Measurements from ENCODE around the gene KCNMA1.

KCNMA1 gene

DNA sequence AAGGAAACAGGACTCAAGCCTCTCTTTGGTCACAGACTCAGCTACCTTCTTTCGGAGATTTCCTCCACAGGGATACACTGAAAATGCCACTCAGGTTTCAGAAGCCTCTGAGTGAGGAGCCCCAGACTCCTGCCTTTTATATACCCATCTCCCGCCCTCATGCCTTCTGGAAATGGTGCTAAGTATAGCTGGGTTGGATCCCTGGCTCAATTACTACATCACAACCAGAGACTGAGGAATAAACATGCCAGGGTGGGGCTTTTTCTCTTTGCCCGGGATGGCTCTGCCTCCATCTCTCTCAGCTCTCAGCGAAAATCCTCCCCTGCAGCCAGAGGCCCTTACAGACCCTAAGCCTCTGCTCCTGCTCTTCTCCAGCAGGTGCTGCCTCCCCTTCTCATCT is 299.5 kb downstream of the KCNMA1 start:
- no peak for DNase-seq (ENCODE audit: low read depth in 3 of 3)

DNA sequence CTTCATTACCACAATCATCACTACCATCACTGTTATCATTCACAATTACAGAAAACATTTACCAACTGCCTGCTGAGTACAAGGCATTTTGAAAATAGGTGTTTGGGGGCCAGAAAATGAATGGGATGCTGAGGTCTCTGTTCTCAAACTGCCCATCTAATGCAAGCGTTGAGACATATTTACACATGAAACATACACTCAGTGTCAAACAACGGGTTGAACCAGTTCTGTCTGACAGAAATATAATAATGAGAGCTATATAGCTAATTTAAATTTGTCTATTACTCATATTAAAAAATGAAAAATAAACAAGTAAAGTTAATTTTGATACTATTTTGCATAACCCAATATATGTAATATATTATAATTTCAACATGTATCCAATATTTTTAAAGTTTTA is 303.1 kb downstream of the KCNMA1 start:
- no peak for DNase-seq (ENCODE audit: low read depth in 3 of 3)

DNA sequence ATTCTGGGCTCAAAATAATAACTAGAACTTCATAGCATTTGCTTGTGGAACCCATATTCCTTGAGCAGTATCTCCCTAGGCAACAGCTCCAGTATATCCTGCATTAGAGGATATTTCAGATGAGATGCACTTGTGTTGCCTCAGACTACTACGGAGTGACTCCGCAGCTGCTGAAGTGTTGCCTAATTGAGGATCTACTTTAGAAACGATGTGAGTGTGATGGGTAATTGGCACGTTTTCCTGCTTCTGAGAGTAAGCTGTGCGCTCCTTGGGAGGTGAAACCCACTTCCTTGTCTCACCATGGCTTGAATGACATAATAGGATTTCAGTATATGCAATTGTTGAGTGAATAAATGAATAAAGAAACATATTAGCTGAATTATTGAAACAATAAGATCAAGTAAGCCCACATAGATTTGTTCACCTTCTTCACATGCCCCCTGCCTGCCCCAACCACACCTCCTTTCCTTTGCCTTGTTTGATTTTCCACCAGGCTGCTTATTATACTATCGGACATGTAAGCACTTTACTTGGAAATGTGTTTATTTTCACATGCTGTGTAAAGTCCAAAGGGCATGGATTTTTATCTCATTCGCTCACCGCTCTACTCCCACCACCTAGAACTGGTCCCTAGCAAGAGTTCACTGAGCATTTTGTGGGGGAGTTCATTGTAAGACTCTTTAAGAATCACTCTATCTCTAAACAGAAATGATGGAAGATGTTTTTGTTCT is 303.8 kb downstream of the KCNMA1 start:
- DNase-seq (ENCODE audit: low read depth in 3 of 3), result no peak

DNA sequence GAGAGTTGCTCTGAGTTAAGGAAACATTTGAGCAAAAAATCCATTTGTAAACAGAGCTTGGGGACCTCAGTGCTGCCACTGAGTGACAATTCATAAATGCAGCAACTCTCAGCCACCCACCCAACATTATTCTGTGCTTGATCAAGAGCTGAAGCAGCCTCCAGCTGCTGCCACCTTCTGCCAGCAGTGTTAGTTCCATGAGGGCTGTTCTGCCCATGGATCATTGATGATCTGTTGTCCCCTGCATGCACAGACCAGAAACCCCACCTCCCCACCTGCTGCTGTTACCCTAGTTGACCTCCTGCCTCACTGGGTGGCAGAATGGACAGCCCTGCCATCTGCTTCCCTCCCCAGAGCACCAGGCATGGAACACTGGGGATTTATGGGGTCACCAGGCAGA is 305.4 kb downstream of the KCNMA1 start:
- no peak for DNase-seq (ENCODE audit: low read depth in 3 of 3)

DNA sequence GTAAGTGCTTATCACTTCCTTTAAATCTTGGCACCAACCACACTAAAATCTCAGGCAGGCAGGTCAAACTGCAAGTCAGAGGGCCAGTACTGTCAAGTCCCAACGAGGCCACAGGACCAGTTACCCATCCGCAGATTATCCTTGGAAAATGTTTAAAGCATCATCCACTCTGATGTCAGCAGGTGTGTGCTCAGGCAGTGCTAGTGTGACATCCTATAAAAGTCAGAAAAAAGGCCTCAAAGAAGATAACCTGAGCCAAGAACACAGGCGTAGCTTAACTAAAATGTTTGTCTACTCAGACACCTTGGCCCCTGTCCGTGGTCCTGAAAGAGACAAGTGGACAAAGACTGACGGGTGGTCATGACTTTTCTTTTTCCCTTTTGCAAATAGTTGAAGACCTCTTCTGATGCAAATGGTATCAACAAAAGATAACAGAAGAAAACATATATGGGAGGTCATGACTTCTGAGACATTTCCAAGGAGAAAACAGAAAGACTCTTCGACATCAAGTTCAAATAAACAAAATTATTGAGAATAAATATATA is 309.3 kb downstream of the KCNMA1 start:
- DNase-seq (ENCODE audit: low read depth in 3 of 3), result no peak

DNA sequence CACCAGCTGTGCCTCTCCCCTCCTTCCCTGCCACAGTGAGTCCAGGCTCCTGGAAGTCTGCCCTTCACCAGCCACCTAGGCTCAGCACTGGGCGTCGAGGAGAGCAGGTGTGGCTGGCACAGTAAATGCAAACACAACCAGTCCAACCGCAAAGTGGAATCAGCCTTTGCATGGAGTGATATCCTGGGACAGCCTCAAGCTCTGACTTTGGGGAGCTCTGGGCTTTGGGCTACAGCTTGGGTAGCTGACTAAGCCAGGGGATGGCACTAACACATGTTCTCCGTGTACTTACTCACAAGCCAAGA is 312.4 kb downstream of the KCNMA1 start:
- no peak for DNase-seq (ENCODE audit: low read depth in 3 of 3)

DNA sequence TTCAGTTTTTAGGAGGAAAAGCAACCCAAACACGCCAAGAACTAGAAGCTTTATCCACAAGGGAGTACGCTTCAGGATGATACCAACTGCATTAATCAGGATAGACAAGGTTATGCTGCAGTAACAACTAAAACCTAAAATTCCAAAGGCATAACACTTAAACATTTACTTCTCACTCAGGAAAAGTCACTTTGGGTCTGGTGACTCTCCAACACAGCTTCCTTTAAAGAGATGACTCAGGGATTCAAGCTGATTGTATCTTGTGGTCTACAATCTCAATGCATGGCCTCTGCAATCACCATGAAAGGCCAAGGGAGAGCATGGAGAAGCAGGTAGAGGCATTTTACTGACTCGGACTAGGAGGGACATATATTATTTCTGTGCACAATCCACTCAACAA is 315.8 kb downstream of the KCNMA1 start:
- DNase-seq (ENCODE audit: low read depth in 3 of 3), result no peak

DNA sequence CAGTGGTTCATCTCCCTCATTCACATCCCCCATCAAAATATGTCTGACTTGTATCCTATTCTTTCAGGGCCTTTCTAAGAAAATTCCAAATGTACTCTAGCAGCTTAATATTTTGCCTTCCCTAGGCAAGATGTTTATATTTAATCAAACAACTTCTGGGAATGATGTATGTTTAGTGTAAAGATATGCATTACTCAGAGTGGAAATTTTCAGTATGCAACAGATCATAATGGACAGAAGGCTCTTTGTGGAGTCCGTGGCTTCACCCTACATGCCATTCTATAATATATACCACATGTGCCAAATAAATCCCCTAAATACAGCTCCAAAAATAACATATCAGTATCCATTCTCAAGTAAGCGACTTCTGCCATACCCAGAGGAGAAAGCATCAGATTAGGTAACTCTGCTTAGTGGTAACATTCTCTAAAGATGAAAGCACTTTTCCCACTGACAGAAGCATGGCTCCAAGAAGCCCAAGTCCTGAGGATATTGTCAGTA is 316.6 kb downstream of the KCNMA1 start:
- DNase-seq (ENCODE audit: low read depth in 3 of 3), result no peak

DNA sequence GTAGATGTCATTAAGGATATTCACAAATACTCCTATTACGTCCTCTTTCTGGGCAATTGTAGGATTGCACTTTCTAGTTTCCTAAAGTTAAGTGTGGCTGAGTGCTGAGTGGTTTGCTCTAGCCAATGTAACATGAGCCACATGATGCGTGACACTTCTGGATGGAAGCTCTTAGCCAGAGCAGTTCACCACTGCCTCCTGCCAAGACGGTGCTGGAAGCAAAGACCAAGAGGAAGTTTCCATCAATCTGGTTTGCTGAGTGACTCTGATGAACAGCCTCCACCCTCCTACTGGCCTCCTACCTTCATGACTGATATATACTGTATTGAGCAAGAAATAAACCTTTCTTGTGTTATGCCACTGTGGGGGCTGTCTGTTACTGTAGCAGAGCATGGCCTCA is 318.1 kb downstream of the KCNMA1 start:
- no peak for DNase-seq (ENCODE audit: low read depth in 3 of 3)

DNA sequence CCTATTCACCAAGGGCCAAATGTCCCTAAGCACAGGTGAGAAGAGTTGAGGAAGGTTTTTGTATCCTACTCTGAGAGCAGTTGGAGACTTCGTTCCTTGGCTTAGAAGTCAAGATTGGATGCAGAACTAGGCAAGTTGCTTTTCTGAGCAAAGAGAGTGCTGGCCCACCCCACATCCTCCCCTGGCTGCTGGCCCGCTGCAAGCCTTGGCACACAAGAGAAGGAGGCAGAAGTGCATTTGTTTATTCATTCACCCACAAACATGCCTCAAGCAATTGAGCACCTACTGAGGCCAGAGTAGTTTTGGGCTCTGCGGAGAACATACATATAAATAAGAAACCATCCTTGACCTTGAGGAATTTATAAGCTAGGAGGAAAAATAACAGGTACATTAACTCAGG is 318.9 kb downstream of the KCNMA1 start:
- no peak for DNase-seq (ENCODE audit: low read depth in 3 of 3)

DNA sequence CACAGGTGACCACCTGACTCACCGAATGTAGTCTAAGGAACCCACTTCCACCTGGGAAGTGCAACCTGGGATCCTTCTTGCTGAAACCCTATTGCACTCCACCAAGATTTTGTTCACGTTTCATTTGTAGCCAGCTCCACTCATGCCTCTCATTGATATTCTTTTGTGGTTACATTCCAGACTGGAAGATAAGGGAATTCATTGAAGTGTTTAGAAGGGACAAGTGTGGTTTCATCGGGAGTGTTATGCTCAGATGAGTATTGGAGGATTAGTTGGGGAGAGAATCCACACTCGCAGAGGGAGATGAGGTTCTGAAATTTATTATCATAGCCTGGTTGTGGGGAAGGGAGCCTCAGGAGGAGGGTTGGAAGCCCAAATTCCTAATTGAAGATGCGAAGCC is 320.4 kb downstream of the KCNMA1 start:
- DNase-seq (ENCODE audit: low read depth in 3 of 3), result no peak

DNA sequence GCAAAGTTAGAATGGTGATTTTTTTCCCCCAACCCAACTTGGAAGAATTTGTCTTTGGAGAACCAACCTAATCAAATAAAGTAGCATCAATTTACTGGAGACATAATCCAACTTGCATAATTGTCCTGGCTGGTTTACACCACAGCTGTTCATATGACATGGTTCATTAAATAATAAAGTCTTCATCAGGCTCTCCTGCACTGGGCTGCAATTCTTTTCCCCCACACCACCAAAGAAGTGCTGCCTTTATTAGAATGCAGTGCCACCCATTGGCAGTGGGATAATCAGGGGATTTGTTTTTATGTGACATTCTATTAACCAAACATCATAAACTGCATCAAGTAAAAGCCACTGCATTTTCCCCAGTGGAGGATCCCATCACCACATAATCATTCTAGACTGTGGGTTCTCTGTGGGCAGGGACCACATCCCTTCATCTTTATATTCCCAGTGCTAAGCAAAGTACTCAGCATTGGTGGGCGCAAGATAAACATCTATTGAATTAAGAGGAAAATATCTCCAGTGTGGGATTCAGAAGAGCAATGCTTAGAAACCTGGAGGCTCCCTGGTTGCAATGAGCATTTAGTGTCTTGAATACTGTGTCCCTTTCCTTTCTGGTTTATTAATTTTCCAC is 322.0 kb downstream of the KCNMA1 start:
- DNase-seq (ENCODE audit: low read depth in 3 of 3), result no peak

DNA sequence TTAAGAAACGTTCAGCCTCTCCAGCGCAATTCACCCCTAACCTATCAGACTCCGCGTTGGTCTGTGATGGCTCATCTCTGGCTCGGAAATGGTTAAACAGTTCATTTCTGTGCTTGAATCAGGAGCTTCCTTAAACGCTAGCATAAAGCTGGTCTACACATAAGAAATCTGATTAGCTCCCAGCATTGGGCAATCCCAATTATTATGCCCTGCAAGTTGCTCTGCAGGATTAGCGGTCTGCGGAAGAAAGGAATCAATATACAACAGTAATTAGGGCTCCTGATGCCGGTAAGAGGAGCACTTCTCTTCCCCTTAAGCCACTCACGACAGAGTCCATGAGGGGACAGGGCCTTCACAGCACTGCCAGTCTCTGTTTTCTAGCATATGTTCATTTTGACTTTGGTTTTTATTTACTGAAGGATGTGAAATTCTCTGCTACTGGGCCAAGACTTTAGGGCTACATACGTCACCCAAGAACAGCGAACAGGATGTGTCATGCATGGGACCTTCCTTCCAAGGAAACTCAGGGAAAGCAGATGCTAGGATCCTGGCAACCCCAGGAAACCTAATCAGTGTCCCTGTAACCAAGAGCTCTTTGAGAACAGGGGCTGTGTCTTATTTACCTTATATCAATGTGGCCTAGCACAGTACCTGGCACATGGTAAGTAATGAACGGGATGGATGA is 324.4 kb downstream of the KCNMA1 start:
- no peak for DNase-seq (ENCODE audit: low read depth in 3 of 3)

DNA sequence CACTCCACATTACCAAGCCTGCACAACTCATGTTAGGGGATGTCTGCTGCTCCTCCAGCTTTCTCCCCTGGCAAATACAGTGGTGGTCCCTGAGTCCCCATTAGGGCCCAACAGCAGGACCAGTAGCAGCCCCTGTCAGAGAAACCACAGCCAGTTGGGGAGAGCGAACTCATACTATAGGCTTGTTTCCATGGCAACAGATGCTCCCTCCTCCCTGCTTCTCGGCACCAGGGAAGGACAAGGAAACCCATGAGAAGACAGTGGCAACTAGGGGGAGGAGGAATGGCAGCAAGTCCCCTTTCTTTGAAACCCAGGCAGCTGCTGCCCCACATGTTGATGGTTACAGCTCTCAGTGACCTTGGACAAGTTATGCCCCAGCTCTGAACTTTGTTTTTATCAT is 326.4 kb downstream of the KCNMA1 start:
- no peak for DNase-seq (ENCODE audit: low read depth in 3 of 3)

DNA sequence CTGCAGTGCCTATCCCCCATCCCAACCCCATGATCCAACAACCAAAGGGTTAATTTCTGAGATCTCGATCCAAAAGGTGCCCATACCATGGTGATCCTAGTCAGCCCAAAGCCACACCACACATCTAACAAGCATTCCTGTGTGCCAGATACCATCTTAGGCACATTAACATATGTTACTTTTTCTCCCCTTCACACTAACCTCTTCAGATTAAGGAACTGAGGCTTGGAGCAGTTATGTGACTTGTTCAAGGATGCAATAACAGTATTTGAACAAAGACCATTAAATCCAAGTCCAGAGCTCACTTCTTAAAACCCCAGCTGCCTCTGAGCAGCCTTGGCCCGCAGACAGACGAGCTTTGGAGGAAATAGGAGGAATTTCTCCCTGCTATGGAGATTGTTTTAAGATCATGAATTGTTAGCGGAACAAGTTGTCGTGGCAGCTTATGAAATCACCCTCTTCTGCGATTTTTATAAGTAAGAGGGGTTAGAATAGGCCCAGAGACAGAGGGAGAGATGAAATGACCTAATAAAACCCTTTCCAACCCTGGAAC is 327.2 kb downstream of the KCNMA1 start:
- DNase-seq (ENCODE audit: low read depth in 3 of 3), result no peak

DNA sequence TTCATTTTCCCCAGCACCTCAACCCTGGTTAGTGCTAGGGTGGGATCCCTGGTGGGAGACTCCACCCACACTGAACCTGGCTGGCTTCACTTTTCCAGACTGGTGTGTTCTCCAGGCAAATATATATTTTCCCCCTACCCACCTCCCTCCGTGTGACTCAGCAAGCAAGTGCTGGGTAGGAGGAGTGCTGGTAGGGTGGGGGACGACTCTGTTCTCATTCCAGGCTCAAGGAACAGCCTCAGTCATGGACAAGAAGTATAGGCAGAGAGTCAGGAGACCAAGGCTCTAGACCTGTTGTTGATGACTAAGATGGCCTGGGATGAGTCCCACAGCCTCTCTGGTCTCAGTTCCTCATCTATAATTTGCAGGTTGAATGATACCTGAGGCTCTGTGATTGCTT is 328.1 kb downstream of the KCNMA1 start:
- no peak for DNase-seq (ENCODE audit: low read depth in 3 of 3)

DNA sequence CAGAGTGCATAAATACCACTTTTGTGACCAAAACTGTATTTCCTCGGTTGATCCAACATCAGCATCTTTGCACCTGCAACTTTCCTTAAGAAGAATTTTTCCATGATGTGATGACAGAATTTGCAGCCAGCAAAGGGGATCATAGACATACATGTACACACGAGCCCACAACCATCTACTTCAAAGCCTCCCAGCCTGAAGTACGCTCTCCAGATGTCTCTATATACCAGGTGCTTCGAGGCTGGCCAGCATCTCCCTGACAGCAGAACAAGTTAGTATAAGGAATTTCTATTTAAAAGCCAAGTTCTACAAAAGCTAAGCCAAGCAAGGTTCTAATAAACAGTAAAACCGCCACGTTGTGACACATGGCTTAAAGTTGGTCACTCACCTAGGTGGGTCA is 328.5 kb downstream of the KCNMA1 start:
- no peak for DNase-seq (ENCODE audit: low read depth in 3 of 3)

DNA sequence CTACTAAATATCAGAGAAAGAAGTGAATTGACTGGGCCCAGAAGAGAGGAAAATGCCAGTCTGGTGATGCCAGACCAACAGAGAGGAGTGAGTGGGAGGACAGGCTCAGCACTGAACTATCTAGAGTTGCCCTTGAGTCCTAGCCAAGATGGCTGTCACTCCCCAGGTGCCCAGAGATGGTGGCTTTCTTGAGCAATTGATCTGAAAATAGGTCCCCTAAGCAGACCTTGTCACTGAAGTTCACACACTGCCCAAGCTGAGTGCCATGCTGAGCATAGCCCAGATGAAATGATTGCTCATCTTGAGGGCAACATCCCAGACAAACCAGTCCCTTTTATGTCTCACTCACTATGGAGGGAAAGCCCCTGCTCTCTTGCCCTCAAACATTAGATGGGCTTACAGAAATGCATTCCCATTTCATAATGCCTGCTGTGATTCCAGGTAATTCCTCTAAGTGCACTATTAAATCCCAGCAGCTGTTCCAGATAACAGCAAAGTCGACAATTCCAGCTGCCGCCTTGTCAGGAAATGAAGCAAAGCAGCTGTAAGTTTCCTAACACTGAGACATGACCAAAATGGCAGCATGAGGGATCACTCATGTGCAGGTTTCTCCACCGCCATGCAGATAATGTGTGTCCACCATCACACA is 329.4 kb downstream of the KCNMA1 start:
- DNase-seq (ENCODE audit: low read depth in 3 of 3), result no peak

DNA sequence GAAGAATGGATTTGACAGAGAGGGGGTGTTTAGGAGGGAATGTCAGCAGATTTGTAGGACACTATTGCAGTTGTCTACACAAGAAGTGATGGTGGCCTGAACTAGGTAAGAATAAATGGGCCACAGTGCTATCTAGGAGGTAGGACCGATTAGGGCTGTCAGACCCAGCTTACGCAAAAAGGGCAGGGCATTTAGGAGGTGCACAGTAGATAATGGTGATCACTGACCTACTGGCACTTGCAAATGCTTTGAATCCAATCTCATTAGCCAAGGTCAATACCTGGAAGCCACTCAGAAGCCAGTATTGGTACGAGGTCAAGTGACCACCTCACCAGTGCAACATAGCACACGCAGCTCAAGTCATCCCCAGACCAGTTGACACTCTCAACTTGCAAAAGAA is 330.9 kb downstream of the KCNMA1 start:
- no peak for DNase-seq (ENCODE audit: low read depth in 3 of 3)

DNA sequence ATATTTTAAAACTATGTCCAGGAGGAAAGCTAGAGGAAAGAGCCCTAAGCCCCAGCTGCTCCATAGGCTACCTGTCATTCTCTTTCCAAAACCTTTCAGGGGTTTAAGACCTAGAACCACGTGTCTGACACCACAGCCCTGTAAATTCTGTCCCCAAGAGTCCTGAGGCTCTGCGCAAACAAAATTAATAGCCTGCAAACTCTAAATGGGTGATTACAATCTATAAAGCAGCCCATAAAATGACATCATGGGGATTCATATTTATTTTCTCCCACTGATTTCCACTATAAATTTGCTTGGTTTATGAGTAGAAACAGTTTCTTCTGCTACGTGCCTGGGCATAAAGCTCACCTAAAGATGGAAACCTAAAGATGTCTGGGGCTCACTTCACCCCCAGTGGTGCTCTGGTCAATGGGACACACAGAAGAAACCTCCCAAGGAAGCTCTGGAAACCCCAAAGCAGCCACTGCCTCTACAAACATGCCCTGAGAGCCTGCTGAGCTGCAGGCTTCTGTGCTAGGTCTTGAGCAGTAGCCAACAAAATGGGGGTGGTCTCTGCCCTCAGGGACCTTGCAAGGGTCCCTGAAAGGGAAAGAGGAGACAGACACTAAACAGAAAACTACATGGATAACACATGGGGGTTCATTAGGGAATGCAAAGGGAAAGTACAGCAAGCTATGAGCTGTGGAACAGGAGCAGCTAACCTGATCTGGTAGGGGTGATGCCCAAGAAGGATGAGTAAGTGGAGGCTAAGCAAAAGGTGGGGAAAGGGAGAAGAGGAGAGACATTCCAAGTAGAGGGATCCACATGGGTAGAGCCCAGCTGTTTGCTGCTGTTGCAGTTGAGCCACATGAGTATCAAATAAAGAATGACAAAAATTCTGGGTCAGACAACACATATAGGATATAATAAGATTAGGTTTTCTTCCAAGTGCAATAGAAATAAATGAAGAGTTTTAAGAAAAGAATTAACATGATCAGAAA is 331.7 kb downstream of the KCNMA1 start:
- no peak for DNase-seq (ENCODE audit: low read depth in 3 of 3)

DNA sequence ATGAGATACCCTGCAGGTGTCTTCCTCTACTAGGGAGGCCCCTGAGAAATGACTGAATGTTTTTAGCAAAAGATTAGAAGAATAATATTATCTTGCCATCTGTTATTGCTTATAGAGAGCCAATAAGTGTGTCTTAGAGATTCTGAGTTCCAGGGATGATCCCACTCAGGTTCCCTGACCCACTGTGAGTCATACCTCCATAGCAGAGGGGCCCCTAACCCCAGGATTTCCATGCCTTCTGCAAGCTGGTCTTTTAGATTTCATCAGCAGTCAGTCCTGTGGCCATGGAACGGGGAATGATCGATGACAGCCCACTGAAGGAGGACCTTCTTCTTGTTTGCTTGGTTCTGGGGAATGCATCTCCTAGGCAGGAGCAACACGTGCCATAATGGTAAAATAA is 333.4 kb downstream of the KCNMA1 start:
- no peak for DNase-seq (ENCODE audit: low read depth in 3 of 3)

Measured in stimulated activated CD4-positive, alpha-beta T cell treated with anti-CD3 and anti-CD28 coated beads, TNF-alpha, amount 100 ng/mL, for 4 hours (primary cell).